IMR-90 (cell line): ENCODE measurements around the gene XCR1. TPM values are rescaled to one million over a fixed set of nuclear protein-coding genes. Genes with fewer than 3 reads are reported as not detected.

Source experiments
- ATAC-seq: fragments of 200-7000 bp; cut with Tn5 transposase; 2 replicates; pipeline ENCODE4 v1.9.1; 2020; ENCODE audit warnings: low read depth, mild to moderate bottlenecking, moderate library complexity
- BruUV-seq: library from RNA; stranded (reverse); fragments of 400-500 nt; replicated peaks from 2 replicates; lab custom pipeline; 2021; lab: Mats Ljungman, UMichigan
- CTCF ChIA-PET: fragments of 300-600 bp; formaldehyde crosslinking; extraction: SDS; loops from one replicate; lab custom pipeline; 2021; ENCODE audit warnings: antibody characterized with exemption; lab: Yijun Ruan, JAX
- POLR2A ChIA-PET: fragments of 300-600 bp; sonication (Branson Sonifier 250); formaldehyde crosslinking; loops from one replicate; lab custom pipeline; 2022; ENCODE audit warnings: antibody characterized with exemption; ENCODE audit not compliant: unreplicated experiment; lab: Charles Lee
- DNase-seq: peaks from one replicate; pipeline ENCODE4 v3.0.0; 2013
- H2AFZ ChIP-seq: replicated peaks from 2 replicates; pipeline ENCODE3; 2013; ENCODE audit warnings: low read length, mild to moderate bottlenecking; ENCODE audit not compliant: poor library complexity
- H2AK5ac ChIP-seq: 2 replicates; pipeline ENCODE4 v1.6.1; 2013; ENCODE audit warnings: low read depth, low read length, inconsistent platforms
- H2AK9ac ChIP-seq: replicated peaks from 2 replicates; pipeline ENCODE3; 2013; ENCODE audit warnings: mild to moderate bottlenecking, low read depth, low read length, moderate library complexity; ENCODE audit not compliant: poor library complexity
- H2BK120ac ChIP-seq: 2 replicates; pipeline ENCODE4 v1.6.1; 2013; ENCODE audit warnings: low read depth, low read length, inconsistent platforms
- H2BK15ac ChIP-seq: 3 replicates; pipeline ENCODE4 v1.6.1; 2013; ENCODE audit warnings: low read depth, low read length, inconsistent platforms
- H2BK20ac ChIP-seq: 2 replicates; pipeline ENCODE4 v1.6.1; 2013; ENCODE audit warnings: low read depth, mild to moderate bottlenecking, inconsistent platforms, low read length, moderate library complexity
- H2BK5ac ChIP-seq: 2 replicates; pipeline ENCODE4 v1.6.1; 2013; ENCODE audit warnings: mild to moderate bottlenecking, low read depth, low read length, inconsistent platforms; ENCODE audit not compliant: poor library complexity, severe bottlenecking
- H3K14ac ChIP-seq: replicated peaks from 2 replicates; pipeline ENCODE4 v1.6.1; 2013; ENCODE audit warnings: low read depth, low read length, inconsistent platforms
- H3K18ac ChIP-seq: 2 replicates; pipeline ENCODE4 v1.6.1; 2013; ENCODE audit warnings: low read depth, low read length, control low read depth
- H3K23ac ChIP-seq: 2 replicates; pipeline ENCODE4 v1.6.1; 2013; ENCODE audit warnings: low read depth, low read length, inconsistent platforms
- H3K27ac ChIP-seq: 2 replicates; pipeline ENCODE4 v1.5.1; 2013; ENCODE audit warnings: mild to moderate bottlenecking, control low read depth, low read length; ENCODE audit not compliant: insufficient read depth
- H3K27me3 ChIP-seq: 2 replicates; pipeline ENCODE4 v1.6.1; 2013; ENCODE audit warnings: low read length; ENCODE audit not compliant: control insufficient read depth, insufficient read depth
- H3K36me3 ChIP-seq: 2 replicates; pipeline ENCODE4 v1.6.1; 2013; ENCODE audit warnings: low read length, mixed read lengths; ENCODE audit not compliant: control insufficient read depth, insufficient read depth
- H3K4ac ChIP-seq: 2 replicates; pipeline ENCODE4 v1.6.1; 2013; ENCODE audit warnings: low read depth, low read length, inconsistent platforms
- H3K4me1 ChIP-seq: 2 replicates; pipeline ENCODE4 v1.6.1; 2013; ENCODE audit warnings: low read length, mixed read lengths; ENCODE audit not compliant: control insufficient read depth, insufficient read depth
- H3K4me2 ChIP-seq: 2 replicates; pipeline ENCODE4 v1.6.1; 2013; ENCODE audit warnings: low read depth, mild to moderate bottlenecking, control low read depth, low read length, moderate library complexity
- H3K4me3 ChIP-seq: 2 replicates; pipeline ENCODE4 v1.5.1; 2013; ENCODE audit warnings: low read depth, mild to moderate bottlenecking, control low read depth, low read length, moderate library complexity; ENCODE audit not compliant: insufficient read depth
- H3K56ac ChIP-seq: 2 replicates; pipeline ENCODE4 v1.6.1; 2013; ENCODE audit warnings: low read length, inconsistent platforms; ENCODE audit not compliant: insufficient read depth; ENCODE audit errors: extremely low read depth
- H3K79me1 ChIP-seq, 2 experiments: 2 replicates each; pipeline ENCODE4 v1.6.1; 2013; ENCODE audit warnings: low read length in 2 of 2, inconsistent platforms in 1 of 2, low read depth in 1 of 2
- H3K9ac ChIP-seq: 2 replicates; pipeline ENCODE4 v1.6.1; 2013; ENCODE audit warnings: low read depth, low read length, control low read depth
- H3K9me1 ChIP-seq: 2 replicates; pipeline ENCODE4 v1.6.1; 2013; ENCODE audit warnings: low read length, inconsistent platforms; ENCODE audit not compliant: insufficient read depth
- H3K9me3 ChIP-seq: 2 replicates; pipeline ENCODE4 v1.6.1; 2013; ENCODE audit warnings: low read length; ENCODE audit not compliant: control insufficient read depth, insufficient read depth
- H4K20me1 ChIP-seq: 2 replicates; pipeline ENCODE4 v1.6.1; 2013; ENCODE audit warnings: low read length, inconsistent platforms; ENCODE audit not compliant: insufficient read depth
- H4K5ac ChIP-seq: 2 replicates; pipeline ENCODE4 v1.6.1; 2013; ENCODE audit warnings: mild to moderate bottlenecking, low read depth, low read length, control low read depth
- H4K8ac ChIP-seq, 2 experiments: 2 replicates each; pipeline ENCODE4 v1.6.1; 2013; ENCODE audit warnings: low read depth in 2 of 2, low read length in 2 of 2, control low read depth in 1 of 2, inconsistent platforms in 1 of 2
- H4K91ac ChIP-seq: 2 replicates; pipeline ENCODE4 v1.6.1; 2013; ENCODE audit warnings: low read depth, low read length, inconsistent platforms; ENCODE audit not compliant: insufficient read depth
- FOS ChIP-seq: fragments of 150-350 bp; IDR thresholded peaks from 2 replicates; pipeline ENCODE4 v1.6.1; 2016; ENCODE audit warnings: low read depth, low read length
- MAZ ChIP-seq: IDR thresholded peaks from 2 replicates; pipeline ENCODE4 v1.6.1; 2012; ENCODE audit warnings: low read depth, mild to moderate bottlenecking, low read length, improper control_type of control experiment, moderate library complexity, borderline replicate concordance
- MXI1 ChIP-seq: IDR thresholded peaks from 2 replicates; pipeline ENCODE4 v1.6.1; 2012; ENCODE audit warnings: low read depth, mild to moderate bottlenecking, low read length, moderate library complexity, borderline replicate concordance
- POLR2A ChIP-seq: IDR thresholded peaks from 2 replicates; pipeline ENCODE4 v1.6.1; 2012; ENCODE audit warnings: mild to moderate bottlenecking, low read depth, low read length
- RAD21 ChIP-seq: IDR thresholded peaks from 2 replicates; pipeline ENCODE4 v1.6.1; 2012; ENCODE audit warnings: low read length, improper control_type of control experiment
- WGBS, 2 experiments: methylation state at CpG; one replicate each; pipeline versions ENCODE4 v1.1.5 to v1.1.7; 2013; ENCODE audit warnings: missing lambda C conversion rate in 2 of 2; ENCODE audit not compliant: insufficient read length in 1 of 2; ENCODE audit errors: extremely low coverage in 2 of 2; 5-methylcytosine and 5-hydroxymethylcytosine counted together
- dilution Hi-C: fragments of 300-500 bp; cut with HindIII; formaldehyde crosslinking; loops from one replicate; pipeline ENCODE4 v1.14.3; 2018; ENCODE audit warnings: low sequenced_read_pairs; ENCODE audit not compliant: unreplicated experiment
- in situ Hi-C: fragments of 300-500 bp; cut with MboI; formaldehyde crosslinking; loops from 3 replicates; pipeline ENCODE4 v1.14.3; 2019; ENCODE audit warnings: low sequenced_read_pairs, inconsistent platforms, mixed read lengths
- intact Hi-C: fragments of 100-400 bp; cut with micrococcal nuclease; formaldehyde crosslinking; loops from 2 replicates; pipeline ENCODE4 v1.10.0; 2022
- polyA plus RNA-seq, 3 experiments: library from polyadenylated mRNA; depleted of rRNA; stranded (reverse); fragments of >200 nt; gene quantifications; 2 replicates each; pipeline ENCODE4 v1.2.3, GENCODE V29; 2012; ENCODE audit warnings: low replicate concordance in 1 of 3
- total RNA-seq: library from RNA; depleted of rRNA; stranded (reverse); fragments of >200 nt; gene quantifications from 2 replicates; pipeline ENCODE4 v1.2.3, GENCODE V29; 2012
- TF ChIP-seq, protein P1 (sequence below): fragments of 150-350 bp; IDR thresholded peaks from 2 replicates; pipeline ENCODE4 v1.6.1; 2017; ENCODE audit warnings: mild to moderate bottlenecking, antibody characterized with exemption, low read length, low read depth
- TF ChIP-seq, protein P2 (sequence below): fragments of 150-350 bp; IDR thresholded peaks from 2 replicates; pipeline ENCODE4 v1.6.1; 2016; ENCODE audit warnings: low read depth, mild to moderate bottlenecking, low read length, moderate library complexity, borderline replicate concordance

The XCR1 gene
- total and polyA plus RNA-seq, 2 of the 4 experiments (the other 2 are of a cell fraction) = not detected

DNA sequence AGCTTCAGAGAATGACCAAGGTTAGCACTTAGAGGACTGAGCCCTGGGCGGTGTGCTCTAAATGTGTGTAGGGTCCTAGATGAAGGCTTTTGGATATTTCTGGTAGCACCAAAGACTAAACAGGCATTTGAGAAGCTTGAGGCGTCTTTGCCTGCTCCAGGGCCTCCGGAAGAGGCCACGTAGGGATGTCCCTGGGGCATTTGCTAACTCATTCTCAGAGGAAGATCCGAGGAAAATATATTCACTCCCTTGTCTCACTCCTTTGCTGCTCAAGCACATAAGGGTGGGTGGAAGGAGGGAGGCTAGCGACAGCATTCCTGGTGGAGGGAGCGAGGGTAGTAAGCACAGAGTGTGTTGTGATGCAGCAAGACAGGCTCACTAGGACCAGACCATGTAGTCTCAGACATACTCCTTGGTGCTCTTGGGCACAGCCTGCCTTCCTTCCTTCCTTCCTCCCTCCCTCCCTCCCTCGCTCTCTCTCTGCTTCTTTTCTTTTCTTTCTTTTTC lies 38.5 kb upstream of the XCR1 start:
- H4K5ac ChIP-seq = no peak overlapping the region
- no peaks in the 10 kb centered on the region for H3K36me3 ChIP-seq
- H3K27ac ChIP-seq = no peak overlapping the region
- H3K9me1 ChIP-seq = no peaks in the 10 kb centered on the region; the same call in 1 of the 2 replicates
- in situ Hi-C loops = no loop called here
- dilution Hi-C loops = no loop called here
- CTCF ChIA-PET = no interaction called here
- peaks cover 41% of the 10 kb centered on the region for H3K27me3 ChIP-seq
- no peak overlapping the region for H3K4ac ChIP-seq
- H3K4me2 ChIP-seq = no peak overlapping the region
- no peaks in the 10 kb centered on the region for H3K9me3 ChIP-seq
- no peak overlapping the region for H2BK5ac ChIP-seq
- no CpG with 5 or more reads among the region's 8 CpGs for WGBS, 2 experiments
- no peaks in the 10 kb centered on the region for H3K4me1 ChIP-seq
- POLR2A ChIA-PET = interaction anchor here (0.6 kb wide), 1 partner anchor 15 kb away, joined by 3 read pairs; no protein-coding TSS in a partner anchor
- H2BK120ac ChIP-seq = no peak overlapping the region
- intact Hi-C loops = no loop called here
- no peak overlapping the region for H4K91ac ChIP-seq
- DNase-seq (no peak), ATAC-seq (no peak)
- H2BK15ac ChIP-seq = no peak overlapping the region
- H2AK5ac ChIP-seq = no peak overlapping the region
- H3K14ac ChIP-seq = no peak overlapping the region
- H2AFZ ChIP-seq = no peak overlapping the region
- TF ChIP-seq MXI1 = no peak
- no peak for TF ChIP-seq POLR2A
- TF ChIP-seq RAD21 = no peak
- no peak for TF ChIP-seq FOS
- no peak for TF ChIP-seq MAZ
- TF ChIP-seq, protein P1, sequence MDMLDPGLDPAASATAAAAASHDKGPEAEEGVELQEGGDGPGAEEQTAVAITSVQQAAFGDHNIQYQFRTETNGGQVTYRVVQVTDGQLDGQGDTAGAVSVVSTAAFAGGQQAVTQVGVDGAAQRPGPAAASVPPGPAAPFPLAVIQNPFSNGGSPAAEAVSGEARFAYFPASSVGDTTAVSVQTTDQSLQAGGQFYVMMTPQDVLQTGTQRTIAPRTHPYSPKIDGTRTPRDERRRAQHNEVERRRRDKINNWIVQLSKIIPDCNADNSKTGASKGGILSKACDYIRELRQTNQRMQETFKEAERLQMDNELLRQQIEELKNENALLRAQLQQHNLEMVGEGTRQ = no peak
- TF ChIP-seq, protein P2, sequence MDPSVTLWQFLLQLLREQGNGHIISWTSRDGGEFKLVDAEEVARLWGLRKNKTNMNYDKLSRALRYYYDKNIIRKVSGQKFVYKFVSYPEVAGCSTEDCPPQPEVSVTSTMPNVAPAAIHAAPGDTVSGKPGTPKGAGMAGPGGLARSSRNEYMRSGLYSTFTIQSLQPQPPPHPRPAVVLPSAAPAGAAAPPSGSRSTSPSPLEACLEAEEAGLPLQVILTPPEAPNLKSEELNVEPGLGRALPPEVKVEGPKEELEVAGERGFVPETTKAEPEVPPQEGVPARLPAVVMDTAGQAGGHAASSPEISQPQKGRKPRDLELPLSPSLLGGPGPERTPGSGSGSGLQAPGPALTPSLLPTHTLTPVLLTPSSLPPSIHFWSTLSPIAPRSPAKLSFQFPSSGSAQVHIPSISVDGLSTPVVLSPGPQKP = no peak
- H3K56ac ChIP-seq = no peak overlapping the region
- no peaks in the 10 kb centered on the region for H3K79me1 ChIP-seq
- H2BK20ac ChIP-seq = no peak overlapping the region
- peak overlapping the region; percentile 37 for H2AK9ac ChIP-seq
- H3K9ac ChIP-seq = no peak overlapping the region
- no peaks in the 10 kb centered on the region for H4K20me1 ChIP-seq
- H3K18ac ChIP-seq = no peak overlapping the region
- no peak overlapping the region for H4K8ac ChIP-seq
- no TSS peak for BruUV-seq
- no peak overlapping the region for H3K23ac ChIP-seq
- H3K4me3 ChIP-seq = no peak overlapping the region
